IMR-90 (cell line): ENCODE results near the gene LGALS3.

ENCODE experiments used
- CEBPB ChIP-seq: IDR thresholded peaks from 2 replicates; pipeline ENCODE4 v1.6.1; 2012; ENCODE audit warnings: low read depth, low read length, improper control_type of control experiment
- CHD1 ChIP-seq: IDR thresholded peaks from 2 replicates; pipeline ENCODE4 v1.6.1; 2012; ENCODE audit warnings: low read depth, low read length, improper control_type of control experiment
- MAZ ChIP-seq: IDR thresholded peaks from 2 replicates; pipeline ENCODE4 v1.6.1; 2012; ENCODE audit warnings: low read depth, mild to moderate bottlenecking, low read length, improper control_type of control experiment, moderate library complexity, borderline replicate concordance
- MXI1 ChIP-seq: IDR thresholded peaks from 2 replicates; pipeline ENCODE4 v1.6.1; 2012; ENCODE audit warnings: low read depth, mild to moderate bottlenecking, low read length, moderate library complexity, borderline replicate concordance
- NFE2L2 ChIP-seq: fragments of 150-350 bp; IDR thresholded peaks from 2 replicates; pipeline ENCODE4 v1.6.1; 2016; ENCODE audit warnings: low read depth, mild to moderate bottlenecking, low read length
- POLR2A ChIP-seq: IDR thresholded peaks from 2 replicates; pipeline ENCODE4 v1.6.1; 2012; ENCODE audit warnings: mild to moderate bottlenecking, low read depth, low read length
- RAD21 ChIP-seq: IDR thresholded peaks from 2 replicates; pipeline ENCODE4 v1.6.1; 2012; ENCODE audit warnings: low read length, improper control_type of control experiment
- RCOR1 ChIP-seq: IDR thresholded peaks from 2 replicates; pipeline ENCODE4 v1.6.1; 2012; ENCODE audit warnings: mild to moderate bottlenecking, low read length, improper control_type of control experiment; ENCODE audit not compliant: insufficient replicate concordance
- RFX5 ChIP-seq: IDR thresholded peaks from 2 replicates; pipeline ENCODE4 v1.8.0; 2012; ENCODE audit warnings: low read depth, mild to moderate bottlenecking, low read length, moderate library complexity
- SMC3 ChIP-seq: fragments of 150-350 bp; IDR thresholded peaks from 2 replicates; pipeline ENCODE4 v1.6.1; 2016; ENCODE audit warnings: low read depth, mild to moderate bottlenecking, antibody characterized with exemption, low read length, moderate library complexity
- USF2 ChIP-seq: fragments of 150-350 bp; IDR thresholded peaks from 2 replicates; pipeline ENCODE4 v1.6.1; 2017; ENCODE audit warnings: mild to moderate bottlenecking, antibody characterized with exemption, low read length, low read depth
- TF ChIP-seq, protein P1 (sequence below): conservative IDR thresholded peaks from 2 replicates; pipeline ENCODE4 v1.5.1; 2012; ENCODE audit warnings: mild to moderate bottlenecking, low read depth, low read length, improper control_type of control experiment
- TF ChIP-seq, protein P2 (sequence below): fragments of 150-350 bp; IDR thresholded peaks from 2 replicates; pipeline ENCODE4 v1.6.1; 2016; ENCODE audit warnings: low read depth, mild to moderate bottlenecking, low read length, moderate library complexity, borderline replicate concordance

- TF ChIP-seq, protein P1, sequence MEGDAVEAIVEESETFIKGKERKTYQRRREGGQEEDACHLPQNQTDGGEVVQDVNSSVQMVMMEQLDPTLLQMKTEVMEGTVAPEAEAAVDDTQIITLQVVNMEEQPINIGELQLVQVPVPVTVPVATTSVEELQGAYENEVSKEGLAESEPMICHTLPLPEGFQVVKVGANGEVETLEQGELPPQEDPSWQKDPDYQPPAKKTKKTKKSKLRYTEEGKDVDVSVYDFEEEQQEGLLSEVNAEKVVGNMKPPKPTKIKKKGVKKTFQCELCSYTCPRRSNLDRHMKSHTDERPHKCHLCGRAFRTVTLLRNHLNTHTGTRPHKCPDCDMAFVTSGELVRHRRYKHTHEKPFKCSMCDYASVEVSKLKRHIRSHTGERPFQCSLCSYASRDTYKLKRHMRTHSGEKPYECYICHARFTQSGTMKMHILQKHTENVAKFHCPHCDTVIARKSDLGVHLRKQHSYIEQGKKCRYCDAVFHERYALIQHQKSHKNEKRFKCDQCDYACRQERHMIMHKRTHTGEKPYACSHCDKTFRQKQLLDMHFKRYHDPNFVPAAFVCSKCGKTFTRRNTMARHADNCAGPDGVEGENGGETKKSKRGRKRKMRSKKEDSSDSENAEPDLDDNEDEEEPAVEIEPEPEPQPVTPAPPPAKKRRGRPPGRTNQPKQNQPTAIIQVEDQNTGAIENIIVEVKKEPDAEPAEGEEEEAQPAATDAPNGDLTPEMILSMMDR = no peak
- no peak for TF ChIP-seq RAD21
- TF ChIP-seq NFE2L2 = no peak
- no peak for TF ChIP-seq USF2
- no peak for TF ChIP-seq MAZ
- TF ChIP-seq POLR2A = no peak
- no peak for TF ChIP-seq SMC3
- TF ChIP-seq MXI1 = no peak
- TF ChIP-seq, protein P2, sequence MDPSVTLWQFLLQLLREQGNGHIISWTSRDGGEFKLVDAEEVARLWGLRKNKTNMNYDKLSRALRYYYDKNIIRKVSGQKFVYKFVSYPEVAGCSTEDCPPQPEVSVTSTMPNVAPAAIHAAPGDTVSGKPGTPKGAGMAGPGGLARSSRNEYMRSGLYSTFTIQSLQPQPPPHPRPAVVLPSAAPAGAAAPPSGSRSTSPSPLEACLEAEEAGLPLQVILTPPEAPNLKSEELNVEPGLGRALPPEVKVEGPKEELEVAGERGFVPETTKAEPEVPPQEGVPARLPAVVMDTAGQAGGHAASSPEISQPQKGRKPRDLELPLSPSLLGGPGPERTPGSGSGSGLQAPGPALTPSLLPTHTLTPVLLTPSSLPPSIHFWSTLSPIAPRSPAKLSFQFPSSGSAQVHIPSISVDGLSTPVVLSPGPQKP = no peak
- no peak for TF ChIP-seq RCOR1
- TF ChIP-seq RFX5 = no peak
- TF ChIP-seq CHD1 = no peak
- TF ChIP-seq CEBPB = no peak
Observed at GRCh38 chr14:55109836-55110235, 19.2 kb upstream of the LGALS3 start.
